Coronary artery (tissue), 2 donors: ENCODE measurements around the gene GAS1.

ENCODE experiments used
- DNase-seq: peaks from one replicate; pipeline ENCODE4 v3.0.0-alpha.2; 2017; ENCODE audit warnings: low spot score
- H3K27ac ChIP-seq, 2 donors: fragments of 200-600 bp; sonication (generic); one replicate each; pipeline ENCODE4 v1.5.1; 2016 to 2019
- H3K4me3 ChIP-seq: fragments of 200-600 bp; sonication (generic); 2 replicates; pipeline ENCODE4 v1.5.1; 2016; ENCODE audit warnings: mild to moderate bottlenecking, moderate library complexity
- TF ChIP-seq, protein P1 (sequence below): fragments of 200-600 bp; sonication (generic); IDR thresholded peaks from one replicate; pipeline ENCODE4 v1.5.1; 2019; ENCODE audit warnings: antibody characterized with exemption

GAS1 gene

DNA sequence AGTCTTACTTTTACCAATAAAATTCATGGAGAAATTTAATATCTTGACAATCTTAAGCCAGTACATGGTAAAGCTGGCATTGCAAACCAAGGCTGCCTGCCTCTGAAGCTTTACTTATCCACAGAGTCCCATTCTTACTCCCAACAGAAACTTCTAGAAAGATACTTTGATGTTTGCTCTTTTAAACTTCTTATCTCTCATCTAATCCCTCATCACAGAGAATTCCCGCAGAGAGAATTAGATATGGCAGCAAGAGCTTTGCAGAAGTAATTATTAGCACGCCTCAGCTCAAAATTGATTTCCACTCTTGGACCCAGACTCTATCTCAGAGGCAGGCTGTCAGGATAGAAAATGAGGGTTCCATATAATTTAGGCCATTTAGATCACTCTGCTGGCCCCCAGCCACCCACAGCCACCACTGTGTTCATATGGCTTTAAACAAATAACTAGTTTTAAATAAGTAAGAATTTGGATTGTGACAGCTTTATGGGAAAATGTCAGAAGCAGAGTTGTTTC is 37.9 kb upstream of the GAS1 start:
- H3K4me3 ChIP-seq: no peak overlapping the region
- TF ChIP-seq, protein P1, sequence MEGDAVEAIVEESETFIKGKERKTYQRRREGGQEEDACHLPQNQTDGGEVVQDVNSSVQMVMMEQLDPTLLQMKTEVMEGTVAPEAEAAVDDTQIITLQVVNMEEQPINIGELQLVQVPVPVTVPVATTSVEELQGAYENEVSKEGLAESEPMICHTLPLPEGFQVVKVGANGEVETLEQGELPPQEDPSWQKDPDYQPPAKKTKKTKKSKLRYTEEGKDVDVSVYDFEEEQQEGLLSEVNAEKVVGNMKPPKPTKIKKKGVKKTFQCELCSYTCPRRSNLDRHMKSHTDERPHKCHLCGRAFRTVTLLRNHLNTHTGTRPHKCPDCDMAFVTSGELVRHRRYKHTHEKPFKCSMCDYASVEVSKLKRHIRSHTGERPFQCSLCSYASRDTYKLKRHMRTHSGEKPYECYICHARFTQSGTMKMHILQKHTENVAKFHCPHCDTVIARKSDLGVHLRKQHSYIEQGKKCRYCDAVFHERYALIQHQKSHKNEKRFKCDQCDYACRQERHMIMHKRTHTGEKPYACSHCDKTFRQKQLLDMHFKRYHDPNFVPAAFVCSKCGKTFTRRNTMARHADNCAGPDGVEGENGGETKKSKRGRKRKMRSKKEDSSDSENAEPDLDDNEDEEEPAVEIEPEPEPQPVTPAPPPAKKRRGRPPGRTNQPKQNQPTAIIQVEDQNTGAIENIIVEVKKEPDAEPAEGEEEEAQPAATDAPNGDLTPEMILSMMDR: no peak
- H3K27ac ChIP-seq: no peak overlapping the region
- no peak for DNase-seq

DNA sequence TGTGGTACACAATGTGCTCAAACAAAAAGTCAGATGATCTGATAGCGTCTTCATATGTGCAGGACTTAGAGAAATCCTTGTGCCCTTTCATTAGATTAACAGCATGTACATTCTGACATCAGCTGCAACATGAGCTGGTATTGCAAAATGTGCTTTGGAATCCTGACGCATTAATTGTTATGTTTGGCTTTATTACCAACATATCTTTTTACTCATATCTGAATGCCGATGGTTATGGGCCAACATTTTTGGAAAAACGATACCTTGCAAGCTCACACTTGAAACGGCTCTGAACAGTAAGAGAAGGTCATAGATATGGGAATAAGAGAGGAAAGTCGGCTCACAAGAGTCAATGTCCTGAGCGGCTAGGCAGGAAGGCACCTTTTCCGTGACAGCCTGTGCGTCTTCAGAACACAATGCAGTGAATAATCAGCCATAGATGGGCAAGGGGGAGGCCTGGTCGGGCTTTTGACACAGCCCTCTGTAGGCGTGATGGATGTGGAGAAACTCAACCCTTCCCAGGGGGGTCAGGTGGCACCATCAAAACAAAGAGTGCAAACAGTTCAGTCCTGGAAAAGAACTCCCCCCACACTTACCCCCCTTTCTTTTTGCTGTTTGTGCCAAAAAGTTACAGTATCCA is 36.4 kb upstream of the GAS1 start:
- peak overlapping the region in 1 of 2 donors; percentile 68 for H3K27ac ChIP-seq
- no peak for DNase-seq
- H3K4me3 ChIP-seq: no peak overlapping the region
- TF ChIP-seq, protein P1: no peak

DNA sequence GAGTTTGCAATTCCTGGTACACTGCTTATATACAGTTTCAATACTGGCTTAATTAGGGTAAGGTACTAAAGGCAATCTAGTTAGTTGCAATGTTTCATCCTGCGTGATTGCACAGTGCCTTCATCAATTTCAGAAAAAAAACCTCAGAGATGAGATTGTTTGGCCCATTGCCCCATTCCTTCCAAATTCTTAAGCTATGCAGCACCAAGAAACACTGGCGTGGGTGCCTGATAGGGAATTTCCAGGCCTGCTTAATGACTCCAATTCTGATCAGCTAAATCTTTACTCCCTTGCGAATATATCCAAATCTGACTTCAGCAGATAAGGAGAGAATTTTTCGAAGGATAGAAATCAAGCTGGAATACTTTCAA is 35.9 kb upstream of the GAS1 start:
- no peak for DNase-seq
- peak overlapping the region in 1 of 2 donors; percentile 49 for H3K27ac ChIP-seq
- H3K4me3 ChIP-seq: no peak overlapping the region
- TF ChIP-seq, protein P1: no peak

DNA sequence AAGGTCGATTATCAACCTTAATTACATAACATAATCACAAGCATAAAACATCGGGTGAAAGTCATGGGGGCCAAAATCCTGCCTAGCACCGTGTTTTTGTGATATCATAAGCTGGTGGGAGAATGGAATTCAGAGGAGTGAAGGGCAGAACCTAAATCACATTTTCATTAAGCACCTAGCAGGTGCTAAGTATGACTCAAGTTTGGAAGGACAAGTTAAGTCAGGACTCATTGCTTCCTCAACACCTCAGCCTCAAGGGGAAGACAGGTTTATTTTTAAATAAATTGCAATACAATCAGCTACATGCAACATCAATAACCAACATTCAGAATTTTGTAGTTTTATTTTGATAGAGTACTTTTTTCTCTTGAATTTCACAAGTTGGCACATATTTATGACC is 33.5 kb upstream of the GAS1 start:
- no peak for DNase-seq
- Histone ChIP-seq H3K4me3 (no peak overlapping the region), H3K27ac (no peak overlapping the region)
- TF ChIP-seq, protein P1: no peak

DNA sequence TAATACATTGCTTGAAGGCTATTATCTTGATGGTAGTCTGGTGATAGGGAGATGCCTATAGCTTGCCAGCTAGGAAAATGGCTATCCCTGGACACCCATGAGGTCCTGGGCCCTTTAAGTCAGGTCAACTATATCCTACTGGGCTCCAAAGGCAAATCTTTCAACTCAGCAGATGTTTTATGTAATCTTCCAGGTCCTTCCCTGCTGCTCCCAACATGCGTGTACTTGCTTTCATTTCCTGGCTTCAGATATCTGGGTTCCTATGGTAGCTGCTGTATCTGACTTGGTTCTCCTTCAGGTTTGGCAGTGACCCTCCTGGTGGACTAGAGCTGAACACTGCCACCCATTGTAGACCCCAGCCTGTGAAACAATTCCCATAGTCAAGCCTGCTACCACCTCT is 32.4 kb upstream of the GAS1 start:
- no peak overlapping the region for H3K4me3 ChIP-seq
- TF ChIP-seq, protein P1: no peak
- no peak for DNase-seq
- no peak overlapping the region for H3K27ac ChIP-seq

DNA sequence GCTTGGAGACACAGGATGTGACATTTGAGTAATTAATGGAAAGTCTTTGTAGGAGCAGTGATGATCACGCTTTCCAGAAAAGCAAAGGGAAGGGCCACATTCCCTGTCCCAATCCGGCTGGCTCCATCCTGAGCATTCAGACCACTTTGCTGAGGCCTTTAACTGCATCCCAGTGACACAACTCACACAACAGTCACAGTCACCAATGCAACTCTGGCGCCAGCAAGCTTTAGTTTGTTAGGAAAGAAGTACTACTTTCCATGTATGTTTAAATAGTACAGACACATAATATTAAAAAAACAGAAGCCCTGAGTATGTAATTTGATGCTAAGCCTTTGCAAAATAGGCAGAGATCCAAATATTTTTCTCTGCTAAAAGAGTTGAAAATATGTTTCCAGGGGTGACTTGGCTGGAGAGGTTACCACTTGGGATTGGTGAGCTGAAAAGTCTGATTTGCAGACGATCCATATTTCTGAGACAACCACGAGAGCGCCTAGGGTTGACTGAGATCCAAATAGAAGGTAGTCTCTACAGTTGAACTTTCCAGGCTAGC is 31.7 kb upstream of the GAS1 start:
- Histone ChIP-seq H3K4me3 (no peak overlapping the region), H3K27ac (no peak overlapping the region)
- no peak for DNase-seq
- TF ChIP-seq, protein P1: no peak

DNA sequence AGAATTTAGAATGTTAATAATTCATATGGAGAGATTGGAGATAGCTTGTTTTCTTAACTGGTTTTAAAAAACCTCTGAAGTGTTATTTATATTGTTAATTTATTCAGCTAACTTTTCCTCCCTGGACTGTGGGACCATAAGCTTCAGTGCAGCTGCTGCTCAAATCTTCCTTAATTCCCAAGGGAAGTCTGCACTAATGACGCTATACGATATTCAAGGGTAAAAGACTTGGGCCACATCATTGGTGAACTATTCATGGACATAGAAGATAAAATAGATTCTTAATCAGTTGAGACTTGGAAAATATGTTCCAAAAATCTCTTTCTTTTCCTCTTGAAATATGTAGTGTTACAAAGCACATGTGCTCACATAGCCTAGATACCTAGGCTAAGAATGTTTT is 31.1 kb upstream of the GAS1 start:
- DNase-seq: no peak
- H3K27ac ChIP-seq: no peak overlapping the region
- TF ChIP-seq, protein P1: no peak
- no peak overlapping the region for H3K4me3 ChIP-seq
